NCI-H2081 treated with DMSO at 0.1 percent for 48 hours (cell line): ENCODE measurements around the gene STOML1.

Source experiments
- DNase-seq: peaks from one replicate; lab custom pipeline; 2025; lab: John Stamatoyannopoulos, UW

STOML1 gene

DNA sequence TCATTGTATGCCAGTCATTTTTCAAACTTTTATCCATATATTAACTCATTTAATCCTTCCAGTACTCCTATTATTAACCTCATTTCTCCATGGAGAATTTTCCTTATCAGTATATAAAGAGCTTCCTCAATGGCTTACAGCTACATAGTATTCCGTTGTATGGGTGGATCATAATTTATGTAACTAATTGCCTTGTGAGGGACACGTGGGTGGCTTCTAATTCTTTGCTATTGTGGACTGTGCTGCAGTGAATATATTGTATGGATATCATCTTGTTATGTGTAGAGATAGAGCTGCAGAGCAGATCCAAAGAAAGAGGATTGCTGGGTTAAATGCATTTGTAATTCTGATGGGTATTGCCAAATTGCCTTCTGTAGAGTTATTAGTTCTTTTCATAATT lies 27.6 kb upstream of the STOML1 start:
- no peak for DNase-seq

DNA sequence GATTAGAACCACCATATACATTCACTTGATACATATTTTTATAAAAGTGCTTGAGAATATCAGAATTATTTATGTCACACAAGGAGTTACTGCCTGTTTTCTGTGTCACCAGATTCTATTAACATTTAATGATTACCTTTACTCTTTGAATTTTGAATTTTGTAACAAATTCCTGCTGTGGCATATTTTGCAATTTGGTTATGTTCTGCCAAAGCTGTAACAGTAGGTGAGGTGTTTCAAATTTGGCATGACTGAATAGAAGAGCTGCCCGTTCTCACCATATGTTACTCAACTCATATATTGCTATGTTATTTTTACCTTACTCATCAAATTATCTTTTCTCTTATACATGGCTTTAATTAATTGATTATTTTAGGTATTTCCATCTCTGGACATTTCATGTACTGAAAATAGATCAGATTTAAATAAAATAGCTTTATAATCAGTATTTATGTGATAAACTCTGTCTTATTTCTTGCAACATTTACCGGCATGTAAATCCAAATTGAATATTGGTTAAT lies 21.3 kb upstream of the STOML1 start:
- no peak for DNase-seq

DNA sequence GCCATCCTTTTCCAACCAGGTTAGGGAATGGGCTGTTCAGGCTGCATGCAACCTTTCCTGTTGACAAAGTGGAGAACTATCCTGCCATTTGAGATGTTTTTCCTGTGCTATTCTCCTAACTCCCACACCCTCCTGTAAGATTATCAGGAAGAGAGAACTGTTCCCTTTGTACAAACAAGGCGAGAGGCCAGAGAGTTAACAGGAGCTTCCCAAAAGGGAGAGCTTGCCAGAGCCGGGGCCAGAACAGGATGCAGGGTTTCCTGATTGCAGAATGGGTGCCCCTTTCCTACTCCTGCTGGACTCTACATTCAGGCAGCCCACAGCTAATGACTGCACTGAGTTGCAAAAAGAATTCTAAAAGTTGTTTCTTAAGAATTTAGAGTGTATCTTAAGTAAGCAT lies 19.5 kb upstream of the STOML1 start:
- DNase-seq = no peak

DNA sequence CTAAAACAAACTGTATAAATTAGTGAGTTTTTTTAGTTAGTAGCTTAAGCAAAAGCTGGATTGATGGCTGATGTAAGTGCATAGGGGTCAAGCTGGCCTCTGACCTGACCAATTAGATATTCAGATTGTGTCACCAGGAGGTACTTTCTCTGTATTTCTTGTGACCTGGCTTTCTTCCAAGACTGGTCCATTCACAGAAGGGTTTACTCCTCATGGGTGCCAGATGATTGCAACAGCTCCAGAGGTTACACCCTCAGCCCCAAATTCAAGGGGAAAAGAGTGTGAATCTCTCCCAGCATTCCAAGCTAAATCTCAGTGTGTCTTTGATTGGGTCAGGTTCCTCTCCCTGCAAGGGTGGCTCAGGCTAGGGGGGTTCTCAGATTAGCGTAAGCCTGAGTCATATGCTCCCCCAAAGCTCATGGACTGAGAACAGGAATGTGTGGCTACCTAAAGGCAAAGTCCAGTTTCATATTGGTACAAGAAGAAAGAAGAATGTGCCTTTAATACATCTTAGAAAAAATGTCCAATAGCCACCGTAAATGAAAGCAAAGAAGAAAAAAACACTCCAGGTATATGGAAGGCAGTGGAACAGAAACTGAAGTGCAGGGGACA lies 18.9 kb upstream of the STOML1 start:
- no peak for DNase-seq

DNA sequence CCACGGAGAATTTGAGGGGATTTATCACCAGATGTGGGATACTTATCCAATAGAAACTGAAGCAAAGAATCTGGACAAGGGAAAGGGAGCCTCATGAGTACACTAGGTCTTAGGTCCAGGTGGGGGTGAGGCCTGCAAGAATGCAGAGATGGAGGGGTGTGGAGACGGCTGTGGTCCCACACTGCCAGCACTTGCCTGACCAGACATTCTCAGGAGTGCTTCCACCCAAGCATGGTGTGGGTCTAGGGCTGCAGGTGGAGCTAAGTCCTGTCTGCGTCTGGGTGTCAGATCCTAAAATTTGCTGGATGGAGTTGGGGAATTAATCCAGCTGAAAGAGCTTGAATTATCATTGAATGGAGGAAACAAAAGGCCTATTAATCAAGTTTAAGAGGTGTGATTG lies 16.8 kb upstream of the STOML1 start:
- DNase-seq = no peak

DNA sequence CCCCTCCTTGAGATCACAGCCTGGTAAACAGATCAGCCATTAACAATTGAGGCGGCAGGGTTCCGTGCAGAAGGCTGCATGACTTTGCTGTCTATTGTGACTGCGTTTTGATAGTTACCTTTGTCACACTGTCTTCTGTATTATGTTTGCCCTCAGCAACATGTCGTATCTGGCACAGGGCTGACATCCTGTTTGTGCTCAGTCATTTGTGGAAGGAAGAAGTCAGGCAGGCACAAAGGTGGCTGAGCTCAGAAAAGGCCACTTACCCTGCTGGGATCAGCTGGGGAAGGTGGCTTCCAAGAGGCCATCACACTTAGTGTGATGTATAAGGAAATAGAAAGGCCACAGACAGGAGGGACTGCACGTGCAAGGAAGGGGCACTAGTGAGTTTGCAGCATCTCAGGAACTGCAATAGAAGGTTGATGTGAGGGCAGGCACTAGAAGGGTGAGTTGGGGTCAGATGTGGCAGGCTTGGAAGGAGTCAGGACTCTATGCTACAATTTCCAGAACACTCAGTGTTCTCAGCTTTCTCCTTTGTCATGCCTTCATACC lies 15.8 kb upstream of the STOML1 start:
- no peak for DNase-seq

DNA sequence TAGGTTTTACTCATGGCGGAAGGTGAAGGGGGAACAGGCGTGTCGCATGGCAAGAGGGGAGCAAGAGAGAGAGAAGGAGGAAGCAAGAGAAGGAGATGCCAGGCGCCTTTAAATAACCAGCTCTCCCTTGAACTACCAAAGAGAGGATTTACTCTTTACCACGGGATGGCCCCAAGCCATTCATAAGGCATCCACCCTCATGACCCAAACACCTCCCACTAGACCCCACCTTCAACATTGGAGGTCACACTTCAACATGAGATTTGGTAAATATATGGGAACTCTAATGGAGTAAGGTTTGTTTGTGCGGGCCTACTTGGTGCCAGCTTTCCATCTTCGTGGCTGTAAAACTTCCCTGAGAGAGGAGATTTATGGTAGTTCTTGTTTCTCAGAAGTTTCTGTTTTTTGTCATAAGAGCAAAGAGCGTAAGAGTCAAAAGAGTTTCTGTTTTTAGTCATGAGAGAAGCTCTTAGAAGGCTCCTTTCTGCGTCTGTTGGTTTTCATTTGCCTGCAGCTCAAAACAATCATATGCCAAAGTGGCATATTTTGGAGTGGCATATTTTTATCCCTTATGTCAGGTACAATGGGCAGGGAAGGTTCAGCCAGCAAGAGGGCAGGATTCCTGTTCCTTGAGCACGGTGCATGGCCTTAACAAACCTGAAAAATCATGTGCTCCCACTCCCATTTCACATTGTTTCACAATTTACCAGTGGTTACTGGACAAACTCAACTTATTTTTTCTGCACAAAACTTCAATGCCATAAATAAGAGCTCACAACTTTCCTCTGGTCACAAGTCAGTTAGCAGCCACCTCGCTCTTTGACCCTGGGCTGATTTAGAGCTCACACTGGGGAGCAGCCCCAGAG lies 14.9 kb upstream of the STOML1 start:
- no peak for DNase-seq

DNA sequence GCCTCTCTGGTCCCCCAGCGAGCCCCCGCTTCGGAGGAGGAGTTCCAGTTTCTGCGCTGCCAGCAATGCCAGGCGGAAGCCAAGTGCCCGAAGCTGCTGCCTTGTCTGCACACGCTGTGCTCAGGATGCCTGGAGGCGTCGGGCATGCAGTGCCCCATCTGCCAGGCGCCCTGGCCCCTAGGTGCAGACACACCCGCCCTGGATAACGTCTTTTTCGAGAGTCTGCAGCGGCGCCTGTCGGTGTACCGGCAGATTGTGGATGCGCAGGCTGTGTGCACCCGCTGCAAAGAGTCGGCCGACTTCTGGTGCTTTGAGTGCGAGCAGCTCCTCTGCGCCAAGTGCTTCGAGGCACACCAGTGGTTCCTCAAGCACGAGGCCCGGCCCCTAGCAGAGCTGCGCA lies 5.9 kb upstream of the STOML1 start:
- DNase-seq = no peak

DNA sequence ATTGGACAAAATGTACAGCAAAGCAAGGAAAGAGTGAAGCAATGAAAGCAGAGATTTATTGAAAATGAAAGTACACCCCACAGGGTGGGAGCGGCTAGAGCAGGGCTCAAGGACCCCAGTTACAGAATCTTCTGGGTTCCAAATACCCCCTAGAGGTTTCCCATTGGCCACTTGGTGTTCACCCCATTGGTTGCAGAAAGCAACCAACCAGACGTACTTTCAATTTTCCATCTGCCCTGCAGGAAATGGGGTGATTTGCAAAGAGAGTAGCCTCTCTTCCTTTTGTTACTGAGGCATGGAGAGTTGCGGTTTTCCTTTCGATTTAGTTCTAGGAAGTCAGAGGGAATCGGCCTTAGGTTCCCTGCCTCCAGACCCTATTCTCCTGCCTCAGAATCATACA lies 4.8 kb upstream of the STOML1 start:
- no peak for DNase-seq

DNA sequence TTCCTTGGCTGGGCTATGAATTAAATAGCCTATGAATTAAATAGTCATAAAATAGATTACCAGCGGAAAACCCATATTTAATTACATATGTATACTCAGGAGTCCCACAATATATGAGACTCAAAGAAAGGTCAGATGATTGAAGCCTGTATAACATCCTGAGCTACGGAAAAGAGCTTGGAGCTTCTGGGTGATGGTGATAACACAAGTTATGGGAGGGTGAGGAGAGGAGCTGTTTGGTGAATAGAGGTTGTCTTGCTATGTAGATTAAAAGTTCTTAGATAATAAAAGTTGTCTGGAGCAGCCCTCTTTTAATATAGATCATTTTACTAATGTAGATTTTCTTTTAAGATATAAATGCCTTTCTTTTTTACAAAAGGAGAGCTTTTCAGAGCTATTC lies 4.2 kb upstream of the STOML1 start:
- no peak for DNase-seq

DNA sequence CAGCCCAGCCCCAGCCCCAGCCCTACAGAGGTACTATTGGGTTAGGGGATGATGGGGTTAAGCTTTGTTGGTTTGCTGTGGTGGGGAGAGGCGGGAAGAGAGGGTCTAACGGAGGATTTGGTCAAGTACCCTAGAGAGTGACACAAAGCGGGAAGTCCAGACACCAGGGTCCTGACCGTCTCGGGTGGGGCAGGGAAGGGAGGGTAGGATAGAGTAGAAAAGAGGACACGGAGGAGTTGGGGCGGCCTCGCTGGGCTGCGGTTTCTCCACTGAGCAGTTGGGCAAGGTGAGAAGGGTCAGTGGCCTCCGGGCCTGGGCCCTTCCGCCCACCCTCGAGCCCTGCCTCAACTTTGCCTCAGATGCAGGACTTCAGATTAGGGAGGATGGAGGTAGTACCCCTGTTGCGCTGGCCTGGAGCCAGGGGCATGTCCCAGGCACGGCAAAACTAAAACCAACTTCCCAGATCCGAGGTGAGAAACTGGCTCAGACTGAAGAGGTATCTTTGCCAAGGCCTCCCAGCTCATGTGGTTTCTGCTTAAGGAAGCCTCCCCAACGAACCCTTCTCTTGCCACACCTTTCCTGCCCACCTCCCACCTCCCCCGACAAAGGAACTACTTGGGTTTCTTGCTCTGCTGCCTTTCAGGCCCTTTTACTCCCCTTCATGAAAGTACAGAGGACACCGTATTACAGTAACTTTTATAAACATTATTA lies 3.0 kb upstream of the STOML1 start:
- no peak for DNase-seq

DNA sequence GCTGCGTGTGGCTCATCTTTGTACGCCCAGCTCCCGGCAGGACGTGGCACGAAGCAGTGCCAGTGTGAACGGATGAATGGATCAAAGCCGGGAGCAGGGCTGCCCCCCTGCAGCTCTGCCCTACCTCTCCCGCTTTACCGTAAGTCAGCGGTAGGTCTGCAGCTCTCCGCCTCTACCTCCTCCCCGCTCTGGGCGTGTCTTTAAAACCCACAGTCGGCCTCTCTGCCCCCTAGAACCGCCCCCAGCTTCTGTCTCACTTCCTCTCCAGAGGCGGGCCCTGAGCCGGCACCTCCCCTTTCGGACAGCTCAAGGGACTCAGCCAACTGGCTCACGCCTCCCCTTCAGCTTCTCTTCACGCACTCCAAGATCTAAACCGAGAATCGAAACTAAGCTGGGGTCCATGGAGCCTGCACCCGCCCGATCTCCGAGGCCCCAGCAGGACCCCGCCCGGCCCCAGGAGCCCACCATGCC lies 2.4 kb upstream of the STOML1 start, which contains the start of gene PML:
PML (plus strand) TSS at position 304 of the 471 bp plus-strand sequence; CDS start at position 401, 97 bp downstream.
- peak; percentile 69 for DNase-seq

DNA sequence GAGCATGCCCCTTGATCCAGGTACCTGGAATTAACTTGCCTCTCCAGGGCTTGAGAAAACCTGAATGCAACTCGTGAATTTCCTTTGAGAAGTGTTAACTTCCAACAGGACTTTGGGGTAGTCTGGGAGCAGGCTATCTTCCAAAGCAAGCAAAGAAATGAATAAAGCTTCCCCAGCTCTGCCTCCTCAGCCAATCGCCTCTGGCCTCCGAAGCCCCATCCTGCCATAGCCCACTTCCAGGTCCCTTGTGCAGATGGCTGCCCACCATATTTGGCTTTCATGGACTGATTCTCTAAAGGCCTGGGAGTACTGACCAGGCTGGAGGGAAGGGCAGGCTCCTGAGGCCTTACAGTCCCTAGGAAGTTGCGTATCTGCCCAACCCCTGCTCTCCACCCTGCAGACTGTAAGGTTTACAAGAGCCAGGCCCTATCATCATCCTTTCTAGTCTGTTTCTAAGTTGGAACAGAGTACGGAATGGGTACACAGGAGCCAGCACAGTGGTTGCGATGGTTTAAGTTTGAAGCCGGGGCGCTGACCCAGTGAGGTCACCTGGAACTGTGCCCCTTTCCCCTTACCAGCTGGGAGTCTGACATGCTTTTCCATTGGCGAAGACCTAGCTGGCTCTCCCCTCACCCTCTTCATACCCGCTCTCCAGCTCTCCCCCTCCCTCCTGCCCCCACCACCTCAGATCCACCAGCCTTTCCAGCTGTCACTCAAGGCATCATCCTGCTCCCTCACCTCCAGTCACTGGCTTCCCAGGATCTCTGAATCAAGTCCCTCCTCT lies 1.3 kb upstream of the STOML1 start:
- no peak for DNase-seq

DNA sequence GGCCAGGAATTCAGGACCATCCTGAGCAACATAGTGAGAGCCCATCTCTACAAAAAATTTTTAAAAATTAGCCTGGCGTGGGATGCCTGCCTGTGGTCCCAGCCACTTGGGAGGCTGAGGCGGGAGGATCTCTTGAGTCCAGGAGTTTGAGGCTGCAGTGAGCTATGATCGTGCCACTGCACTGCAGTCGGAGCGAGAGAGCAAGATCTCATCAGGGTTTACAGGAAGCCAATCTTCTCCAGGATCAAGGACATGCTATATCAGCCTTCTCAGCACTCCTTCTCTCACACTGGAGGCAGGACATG lies 451 bp upstream of the STOML1 start:
- no peak for DNase-seq

DNA sequence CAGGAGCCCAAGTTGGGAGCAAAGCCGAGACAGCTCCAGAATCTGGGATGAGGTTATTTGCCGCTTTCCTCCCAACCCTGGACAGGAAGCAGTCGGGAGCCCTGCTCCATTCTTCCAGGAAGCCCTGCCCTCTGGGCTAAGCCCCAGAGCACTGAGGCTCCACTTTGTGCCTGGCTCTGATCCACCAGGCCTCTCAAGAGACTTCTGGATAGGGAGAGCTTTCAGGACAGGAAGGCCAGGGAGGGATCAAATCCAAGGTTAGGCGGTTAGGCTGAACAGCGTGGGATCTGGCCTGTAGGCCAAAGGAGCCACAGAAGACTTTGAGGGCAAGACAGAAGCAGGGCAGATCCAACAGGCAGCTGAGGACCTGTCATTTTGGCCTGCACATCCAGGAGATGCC lies 835 bp downstream of the STOML1 start:
- DNase-seq = no peak

DNA sequence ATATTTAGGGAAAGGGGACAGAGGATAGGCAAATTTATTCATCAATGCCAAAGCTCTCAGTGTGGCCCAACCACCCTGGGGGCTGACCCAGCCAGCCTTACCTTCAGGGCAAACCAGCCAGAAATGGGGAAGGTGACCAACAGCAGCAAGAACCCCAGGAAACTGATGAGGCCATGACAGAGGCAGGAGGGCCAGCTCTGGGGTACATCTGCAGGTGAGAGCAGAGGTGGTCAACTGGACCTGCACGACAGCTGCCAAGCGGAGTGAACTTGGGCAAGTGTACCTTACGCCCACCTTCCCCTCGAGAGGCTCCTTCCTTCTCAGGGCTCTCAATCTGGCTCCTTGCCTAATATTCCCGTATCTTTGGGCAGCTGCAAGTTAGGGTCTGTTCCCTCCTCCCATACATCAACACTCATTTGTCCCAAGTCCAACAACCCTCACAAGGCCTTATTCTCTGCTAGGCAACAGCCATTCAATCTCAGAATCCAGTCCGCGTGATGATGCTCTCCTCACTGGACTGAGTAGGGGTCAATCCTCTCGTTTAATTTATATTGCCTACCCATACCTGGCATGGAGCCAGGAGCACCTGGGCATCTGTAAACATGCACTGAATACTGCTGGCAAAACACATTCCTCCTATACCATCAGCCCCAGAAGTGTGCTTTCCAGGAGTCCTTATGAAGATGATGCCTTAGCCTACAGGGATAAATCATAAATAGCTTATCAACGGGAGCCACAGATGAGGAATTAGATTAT lies 1.7 kb downstream of the STOML1 start:
- no peak for DNase-seq

DNA sequence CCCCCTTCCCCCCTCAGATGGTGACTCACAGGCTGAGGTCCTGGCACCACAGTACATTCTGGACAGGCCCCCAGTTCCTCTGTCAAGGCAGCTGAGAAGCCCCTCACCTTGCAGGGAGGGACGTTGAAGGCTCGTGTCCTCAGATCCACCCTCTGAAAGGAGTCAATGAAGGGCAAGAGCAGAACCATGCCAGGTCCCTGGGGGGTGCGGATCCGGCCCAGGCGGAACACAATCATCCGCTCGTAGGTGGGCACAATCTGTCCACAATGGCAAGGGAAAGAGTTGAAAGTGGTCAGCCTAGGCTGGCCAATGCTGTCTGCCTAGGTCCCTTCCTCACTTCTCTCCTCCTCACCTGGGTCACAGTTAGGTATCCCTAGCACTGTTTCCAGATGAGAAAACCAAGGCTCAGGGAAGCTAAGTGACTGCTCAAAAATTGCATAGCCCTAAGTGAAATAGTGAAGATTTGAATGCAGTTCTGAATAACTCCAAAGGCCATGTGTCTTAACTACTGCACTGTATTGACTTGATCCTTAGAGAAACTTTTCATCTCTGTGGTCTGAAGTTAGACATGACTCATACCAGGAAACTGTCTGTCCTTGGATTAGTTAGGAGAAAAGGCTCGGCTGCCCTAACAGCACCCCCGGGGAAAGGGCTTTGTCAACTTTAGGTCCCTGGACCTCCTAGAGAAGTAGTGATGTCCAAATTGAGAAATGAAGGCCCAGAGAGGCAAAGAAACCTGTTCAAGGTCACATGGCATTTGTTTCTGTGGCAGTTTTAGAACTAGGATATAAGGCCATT lies 2.9 kb downstream of the STOML1 start:
- no peak for DNase-seq

DNA sequence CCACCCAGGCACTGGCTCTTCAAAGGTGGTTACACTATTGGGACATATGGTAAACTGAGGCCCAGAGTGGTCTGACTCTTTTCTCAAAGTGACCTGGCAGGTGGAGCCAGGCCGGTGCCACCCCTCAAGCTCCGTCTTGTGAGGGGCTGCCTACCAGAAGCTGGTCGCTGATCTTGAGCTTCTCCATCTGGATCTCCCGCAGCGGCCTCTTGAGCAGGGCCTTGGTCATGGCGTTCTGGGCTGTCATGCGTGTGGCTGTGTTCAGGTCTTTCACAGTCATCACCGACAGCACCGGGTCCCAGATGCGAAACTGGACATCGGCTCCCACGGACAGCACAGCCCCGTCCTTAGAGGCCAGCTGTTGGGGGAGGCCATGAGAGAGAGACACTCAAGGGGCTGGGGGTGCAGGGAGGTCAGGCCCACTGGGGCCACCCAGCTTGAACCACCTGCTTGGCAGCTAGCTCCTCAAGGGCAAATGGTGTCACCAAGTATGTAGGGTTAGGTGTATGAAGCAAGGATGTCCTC lies 3.6 kb downstream of the STOML1 start:
- DNase-seq = no peak

DNA sequence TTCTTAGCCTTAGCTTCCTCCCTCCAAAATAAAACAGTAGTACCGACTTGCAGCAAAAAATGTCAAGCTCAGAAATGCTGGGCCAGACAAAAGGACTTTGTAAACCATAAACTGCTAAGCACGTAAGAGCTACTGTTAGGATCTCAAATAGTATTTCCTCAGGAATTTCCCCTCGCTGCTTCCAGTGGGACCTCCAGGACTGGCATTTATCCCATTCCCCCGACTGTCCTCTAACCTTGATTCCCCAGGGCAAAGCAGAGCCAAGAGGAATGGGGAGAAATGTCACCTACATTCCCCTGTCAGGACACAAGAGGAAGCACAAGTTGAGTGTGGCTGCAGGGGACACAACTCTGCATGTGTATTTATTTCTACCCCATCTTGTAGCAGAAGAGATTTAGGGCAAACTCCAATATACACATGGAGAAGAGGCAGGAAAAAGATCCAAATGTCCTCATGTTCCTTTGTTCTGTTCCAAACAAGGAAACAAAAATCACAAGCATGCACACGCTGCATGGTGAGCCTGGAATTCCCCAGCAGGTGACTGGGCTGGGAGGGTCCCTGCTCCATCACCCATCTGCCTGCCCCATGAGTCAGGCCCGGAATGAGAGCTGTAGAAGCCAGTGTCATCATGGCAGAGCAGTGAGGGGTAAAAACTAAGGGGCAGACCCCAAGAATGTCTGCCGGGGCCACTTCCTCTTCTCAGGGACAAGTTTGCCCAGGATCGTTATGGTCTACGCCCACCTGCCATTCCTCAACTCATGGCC lies 4.2 kb downstream of the STOML1 start:
- no peak for DNase-seq
